Stimulated activated CD4-positive, alpha-beta T cell treated with anti-CD3 and anti-CD28 coated beads, Interleukin-4, amount 100 ng/mL, for 24 hours (primary cell): Measurements from ENCODE around the gene OR5D14.

Experiments
- DNase-seq: peaks from one replicate; pipeline ENCODE4 v3.0.0-alpha.2; 2020

Gene OR5D14

DNA sequence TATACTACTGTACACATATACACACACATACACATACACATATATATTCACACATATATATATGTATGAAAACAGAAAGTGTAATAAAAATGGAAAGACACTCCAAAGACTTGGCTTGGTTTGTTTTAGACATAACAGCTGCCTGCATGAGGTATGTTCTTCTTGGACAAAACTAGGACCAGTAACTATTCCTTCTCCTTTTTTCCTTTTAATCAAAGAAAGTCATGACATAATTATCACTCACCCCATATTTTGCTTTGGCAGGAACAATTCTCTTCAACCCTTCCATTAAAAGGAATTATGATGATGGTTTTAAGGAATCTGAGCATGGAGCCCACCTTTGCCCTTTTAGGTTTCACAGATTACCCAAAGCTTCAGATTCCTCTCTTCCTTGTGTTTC, at the start of gene OR5D14:
Gene OR5D14 (plus strand): TSS at position 301 of the 400 bp plus-strand sequence. CDS start 0 bp downstream, at position 301.
- DNase-seq = no peak

DNA sequence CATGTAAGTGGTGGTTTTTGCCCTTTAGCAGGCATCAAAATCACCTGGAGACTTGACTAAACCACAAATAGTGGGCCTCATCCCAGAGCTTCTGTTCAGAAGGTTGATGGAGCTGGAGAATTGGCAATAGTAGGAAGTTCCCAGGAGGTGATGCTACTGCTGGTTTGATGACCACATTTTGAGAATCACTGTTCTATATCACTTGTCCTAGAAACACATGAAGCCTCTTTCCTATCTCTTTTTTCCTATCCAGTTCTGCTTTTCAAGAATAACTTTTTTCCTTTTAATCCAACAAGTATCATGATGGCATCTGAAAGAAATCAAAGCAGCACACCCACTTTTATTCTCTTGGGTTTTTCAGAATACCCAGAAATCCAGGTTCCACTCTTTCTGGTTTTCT, 22.2 kb upstream of the OR5D14 start, which contains the start of gene OR5D13:
Gene OR5D13 (plus strand): TSS at position 301 of the 400 bp plus-strand sequence. CDS start 0 bp downstream, at position 301.
- no peak for DNase-seq

DNA sequence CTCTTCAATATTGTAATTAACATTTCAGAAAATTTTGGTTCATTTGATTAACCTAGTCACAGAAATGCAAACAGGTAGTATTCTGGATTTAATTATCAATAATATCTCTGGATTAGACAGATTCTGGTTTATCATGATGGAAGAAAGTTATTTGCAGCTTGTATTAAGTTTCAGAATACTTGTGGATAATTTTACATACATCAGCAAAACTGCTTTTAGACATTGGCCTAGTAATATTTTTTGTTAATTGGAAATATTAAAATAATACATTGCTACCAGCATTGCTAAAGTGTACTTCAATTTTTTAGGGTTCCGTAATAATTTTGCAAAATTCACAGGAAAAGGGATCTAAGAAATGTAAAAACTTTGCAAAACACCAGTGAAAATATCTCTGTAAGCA, 3.8 kb upstream of the OR5D14 start:
- no peak for DNase-seq

DNA sequence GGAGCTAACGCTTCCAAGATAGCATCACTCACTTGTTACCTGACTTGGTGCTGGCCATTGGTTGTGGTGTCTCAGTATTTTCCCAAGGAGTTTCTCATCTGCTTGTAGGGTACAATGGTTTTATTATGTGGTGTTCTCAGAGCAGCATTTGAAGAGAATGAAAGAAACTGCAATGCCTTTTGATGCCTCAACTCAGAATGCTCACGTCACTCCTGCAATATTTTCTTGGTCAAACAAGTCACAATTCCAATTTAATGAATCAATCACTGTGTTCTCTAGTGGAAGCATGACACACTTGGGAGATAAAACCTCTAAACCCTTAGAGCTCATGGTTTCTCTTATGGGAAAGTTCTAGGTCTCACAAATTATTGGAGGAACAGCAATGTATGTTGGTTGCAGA, 2.0 kb upstream of the OR5D14 start:
- no peak for DNase-seq

DNA sequence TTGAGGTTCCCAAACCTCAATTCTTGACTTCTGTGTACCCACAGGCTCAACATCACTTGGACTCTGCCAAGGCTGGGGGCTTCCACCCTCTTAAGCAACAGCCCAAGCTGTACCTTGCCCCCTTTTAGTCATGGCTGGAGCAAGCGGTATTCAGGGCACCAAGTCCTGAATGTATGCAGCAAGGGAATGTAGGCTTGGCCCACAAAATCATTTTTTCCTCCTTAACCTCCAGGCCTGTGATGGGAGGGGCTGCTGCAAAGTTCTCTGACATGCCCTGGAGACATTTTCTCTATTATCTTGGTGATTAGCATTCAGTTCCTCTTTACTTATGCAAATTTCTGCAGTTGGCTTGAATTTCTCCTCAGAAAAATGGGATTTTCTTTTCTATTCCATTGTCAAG, 10.9 kb downstream of the OR5D14 start:
- DNase-seq = no peak

DNA sequence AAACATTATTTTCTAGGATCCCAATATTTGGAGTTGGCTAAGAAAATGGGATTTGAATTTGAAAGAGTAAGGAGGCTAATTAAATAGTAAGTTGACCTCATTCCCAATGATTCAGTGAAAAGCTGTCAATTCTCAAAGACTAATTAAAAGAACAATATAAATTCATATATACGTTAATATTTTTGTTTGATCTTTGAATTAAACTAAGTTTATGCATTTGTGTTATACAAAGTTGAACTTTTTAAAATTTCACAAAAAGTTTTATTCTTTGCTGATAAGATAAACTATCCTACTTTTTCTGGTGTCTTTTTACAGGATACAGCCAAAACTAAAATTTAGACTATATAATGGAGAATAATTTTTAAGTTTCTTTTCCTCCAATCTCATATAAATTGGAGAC, 15.7 kb downstream of the OR5D14 start, which contains the start of gene OR5L1:
Gene OR5L1 (plus strand): TSS at position 301 of the 400 bp plus-strand sequence. CDS start 100 bp downstream, outside the sequence.
- no peak for DNase-seq

DNA sequence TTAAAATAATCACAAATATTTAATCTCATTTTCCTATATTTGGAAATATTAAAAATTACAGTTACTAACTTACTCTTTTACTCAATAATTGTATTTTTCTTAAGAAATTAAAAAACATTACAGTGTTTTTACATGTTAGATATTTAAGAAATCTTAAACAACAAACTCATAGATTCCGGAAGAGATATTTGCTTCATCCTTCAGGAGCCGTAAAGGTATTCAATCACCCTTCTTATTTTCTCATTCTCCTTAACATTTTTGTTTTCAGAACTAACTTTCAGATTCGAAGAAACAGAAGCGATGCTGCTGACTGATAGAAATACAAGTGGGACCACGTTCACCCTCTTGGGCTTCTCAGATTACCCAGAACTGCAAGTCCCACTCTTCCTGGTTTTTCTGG, 24.0 kb downstream of the OR5D14 start, which contains the start of gene OR5D18:
Gene OR5D18 (plus strand): TSS at position 301 of the 400 bp plus-strand sequence. CDS start 0 bp downstream, at position 301.
- DNase-seq = no peak

DNA sequence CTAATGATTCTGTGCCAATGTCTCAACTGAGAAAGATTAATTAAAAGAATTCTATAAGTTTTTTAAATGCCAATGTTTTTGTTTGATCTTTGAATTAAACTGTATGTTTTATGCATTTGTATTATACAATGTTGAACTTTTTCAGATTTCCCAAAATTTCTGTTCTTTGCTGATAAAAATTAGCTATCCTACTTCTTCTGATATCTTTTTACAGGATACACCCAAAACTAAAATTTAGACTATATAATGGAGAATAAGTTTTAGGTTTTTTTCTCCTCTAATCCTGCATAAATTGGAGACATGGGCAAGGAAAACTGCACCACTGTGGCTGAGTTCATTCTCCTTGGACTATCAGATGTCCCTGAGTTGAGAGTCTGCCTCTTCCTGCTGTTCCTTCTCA, 31.6 kb downstream of the OR5D14 start, which contains the start of gene OR5L2:
Gene OR5L2 (plus strand): TSS at position 301 of the 400 bp plus-strand sequence. CDS start 0 bp downstream, at position 301.
- no peak for DNase-seq

DNA sequence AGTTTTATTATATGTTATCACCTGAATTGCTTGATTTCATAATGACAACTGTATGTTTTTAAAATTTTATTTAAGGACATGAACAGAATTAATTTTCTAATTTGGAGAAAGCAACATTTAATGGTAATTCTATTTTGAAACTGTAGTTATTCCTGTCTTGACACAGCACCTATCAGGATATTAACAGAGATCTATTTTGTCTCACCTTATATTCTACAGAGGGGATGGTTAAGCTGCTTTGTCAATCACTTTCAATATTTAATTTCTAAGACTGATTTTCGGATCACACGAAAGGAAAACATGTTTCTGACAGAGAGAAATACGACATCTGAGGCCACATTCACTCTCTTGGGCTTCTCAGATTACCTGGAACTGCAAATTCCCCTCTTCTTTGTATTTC, 43.1 kb downstream of the OR5D14 start, which contains the start of gene OR5D16:
Gene OR5D16 (plus strand): TSS at position 301 of the 400 bp plus-strand sequence. CDS start 0 bp downstream, at position 301.
- no peak for DNase-seq
